GM03348 (cell line): ENCODE results near the gene SCN9A.
"Not testable (repeated sequence)": the region's sequence is repeated elsewhere in the genome, so short reads cannot be mapped to it uniquely, and the experiment has no call there.

Experiments used
- DNase-seq: peaks from one replicate; pipeline ENCODE4 v3.0.0; 2012; ENCODE audit warnings: low spot score

The SCN9A gene

GRCh38 chr2:166334805-166335204 is 40.9 kb downstream of the SCN9A start:
- no peak for DNase-seq

- peak; percentile 12 for DNase-seq
Observed at GRCh38 chr2:166333801-166334200, 41.9 kb downstream of the SCN9A start.

- no peak for DNase-seq
Observed at GRCh38 chr2:166332106-166332505, 43.6 kb downstream of the SCN9A start.

GRCh38 chr2:166331468-166331867 is 44.3 kb downstream of the SCN9A start:
- no peak for DNase-seq

DNA sequence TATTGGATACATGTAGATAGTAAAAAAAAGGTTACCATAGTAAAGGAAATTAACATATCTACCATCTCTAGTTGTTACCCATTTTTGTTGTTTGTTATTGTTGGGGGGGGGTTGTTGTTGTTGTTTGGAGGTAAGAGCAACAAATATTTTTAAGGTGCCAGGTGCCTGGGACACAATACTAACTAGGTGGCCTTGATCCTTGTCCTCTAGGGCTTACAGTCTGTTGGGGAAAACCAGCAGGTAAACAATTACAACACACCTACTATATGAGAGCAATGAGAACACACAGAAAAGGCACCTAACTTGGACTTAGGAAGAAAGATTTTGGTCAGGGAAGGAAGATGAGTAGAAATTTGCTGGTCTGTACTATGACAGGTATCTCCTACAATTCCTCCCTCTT is 46.3 kb downstream of the SCN9A start:
- no peak for DNase-seq

DNA sequence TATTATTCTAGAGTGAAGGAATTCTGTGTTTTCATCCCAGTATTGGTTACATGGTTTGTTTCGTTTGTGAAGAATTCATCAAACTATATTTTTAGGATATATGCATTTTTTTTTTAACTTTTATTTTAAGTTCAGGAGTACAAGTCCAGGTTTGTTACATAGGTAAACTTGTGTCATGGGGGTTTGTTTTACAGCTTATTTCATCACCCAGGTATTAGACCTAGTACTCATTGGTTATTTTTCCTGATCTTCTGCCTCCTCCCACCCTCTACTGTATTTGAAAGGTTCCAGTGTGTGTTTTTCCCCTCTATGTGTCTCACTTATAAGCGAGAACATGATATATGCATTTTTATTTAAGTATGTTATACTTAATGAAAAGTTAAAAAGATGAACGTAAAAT is 47.6 kb downstream of the SCN9A start:
- DNase-seq = no peak

GRCh38 chr2:166321076-166321475 is 54.7 kb downstream of the SCN9A start:
- DNase-seq = no peak

DNA sequence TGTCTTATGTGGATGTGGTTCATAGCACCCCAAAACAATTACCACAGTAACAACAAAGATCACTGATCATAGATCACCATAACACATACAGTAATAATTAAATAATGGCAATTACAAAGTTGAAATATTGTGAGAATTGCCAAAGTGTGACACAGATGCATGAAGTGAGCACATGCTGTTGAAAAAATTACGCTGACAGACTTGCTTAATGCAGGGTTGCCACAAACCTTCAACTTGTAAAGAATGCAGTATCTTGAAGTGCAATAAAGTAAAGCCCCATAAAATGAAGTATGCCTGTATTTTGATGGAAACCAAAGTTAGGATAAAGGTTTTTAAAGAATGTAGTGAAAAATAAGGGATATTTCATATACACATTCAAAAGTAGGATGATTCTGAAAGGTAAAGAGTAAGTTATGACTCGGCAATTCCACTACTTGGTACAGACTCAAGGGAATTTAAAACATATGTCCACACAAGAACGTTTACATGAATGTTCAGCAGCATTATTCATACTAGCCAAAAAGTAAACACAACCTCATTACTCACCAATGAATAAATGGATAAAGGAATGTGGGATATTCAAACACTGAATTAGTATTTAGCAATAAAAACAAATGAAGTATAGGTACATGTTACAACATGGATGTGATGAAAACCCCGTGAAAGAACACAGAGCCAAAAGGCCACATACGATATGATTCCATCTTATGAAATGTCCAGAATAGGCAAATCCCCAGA is 61.6 kb downstream of the SCN9A start:
- DNase-seq = peak; percentile 41

DNA sequence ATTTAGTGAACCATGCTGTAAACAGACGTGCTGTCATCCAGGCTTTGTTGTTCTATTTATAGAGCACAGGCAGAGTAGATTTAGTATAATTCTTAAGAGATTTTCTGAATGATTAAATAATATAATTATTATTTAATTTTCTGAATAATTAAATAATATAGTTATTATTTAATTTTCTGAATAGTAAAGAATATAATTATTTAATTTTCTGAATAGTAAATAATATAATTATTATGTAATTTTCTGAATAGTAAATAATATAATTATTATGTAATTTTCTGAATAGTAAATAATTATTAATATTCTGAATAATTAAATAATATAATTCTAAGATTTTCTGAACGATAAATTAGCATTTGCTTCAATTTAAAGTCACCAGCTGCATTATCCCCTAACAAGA is 62.9 kb downstream of the SCN9A start:
- not testable (repeated sequence) for DNase-seq

DNA sequence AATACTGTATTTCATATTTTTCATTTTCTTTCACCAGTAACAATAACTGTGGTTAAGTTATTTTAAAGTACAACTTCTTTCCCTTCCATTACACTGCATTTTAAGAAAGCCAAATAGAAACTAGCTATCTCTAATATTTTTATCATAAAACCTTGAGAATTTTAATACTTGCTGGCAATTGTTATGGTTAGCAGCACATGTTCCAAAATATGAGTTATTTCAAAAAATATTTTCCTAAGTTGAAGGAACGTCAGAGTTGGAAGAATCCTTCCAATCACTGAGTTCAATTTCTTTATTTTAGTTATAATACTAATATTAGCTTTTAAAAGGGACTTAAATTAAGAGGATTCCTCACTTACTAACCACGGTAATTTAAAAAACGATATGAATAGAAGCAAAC is 68.4 kb downstream of the SCN9A start:
- DNase-seq = no peak

DNA sequence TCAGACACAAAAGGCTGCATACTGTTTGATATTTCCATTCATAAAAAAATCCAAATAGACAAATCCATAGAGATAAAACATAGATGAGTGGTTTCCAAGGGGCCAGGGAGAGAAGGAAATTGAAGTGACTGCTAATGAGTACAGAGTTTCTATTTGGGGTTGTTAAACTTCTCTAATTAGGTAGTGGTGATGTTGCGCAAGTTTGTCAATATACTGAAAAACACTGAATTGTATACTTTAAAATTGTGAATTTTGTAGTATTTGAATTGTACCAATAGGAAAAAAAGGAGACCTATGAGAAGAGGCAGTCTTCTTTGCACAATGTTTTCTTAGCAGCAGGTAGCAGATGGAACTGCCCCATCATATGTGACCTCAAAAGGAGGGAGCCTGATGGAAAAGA is 71.1 kb downstream of the SCN9A start:
- no peak for DNase-seq

- no peak for DNase-seq
Observed at GRCh38 chr2:166302036-166302435, 73.7 kb downstream of the SCN9A start.

DNA sequence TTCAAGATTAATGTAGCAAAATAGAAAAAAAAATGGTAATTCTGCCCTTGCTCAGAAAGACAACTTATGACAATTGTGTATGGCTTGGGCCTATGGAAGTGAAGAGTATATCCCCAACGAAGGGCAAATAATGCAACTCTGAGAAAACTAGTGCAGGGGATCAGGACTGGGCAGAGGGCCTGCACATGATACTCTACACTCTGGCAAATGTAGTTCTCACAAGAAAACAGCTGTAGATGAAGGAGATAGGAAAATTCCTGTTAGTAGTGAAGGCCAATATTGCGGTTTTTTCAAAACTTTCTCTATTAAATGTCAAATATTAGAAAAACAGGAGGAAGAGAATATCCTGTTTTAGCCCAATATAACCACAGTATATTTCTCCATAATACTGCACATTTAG is 77.8 kb downstream of the SCN9A start:
- DNase-seq = no peak

- no peak for DNase-seq
Observed at GRCh38 chr2:166293984-166294383, 81.8 kb downstream of the SCN9A start.

DNA sequence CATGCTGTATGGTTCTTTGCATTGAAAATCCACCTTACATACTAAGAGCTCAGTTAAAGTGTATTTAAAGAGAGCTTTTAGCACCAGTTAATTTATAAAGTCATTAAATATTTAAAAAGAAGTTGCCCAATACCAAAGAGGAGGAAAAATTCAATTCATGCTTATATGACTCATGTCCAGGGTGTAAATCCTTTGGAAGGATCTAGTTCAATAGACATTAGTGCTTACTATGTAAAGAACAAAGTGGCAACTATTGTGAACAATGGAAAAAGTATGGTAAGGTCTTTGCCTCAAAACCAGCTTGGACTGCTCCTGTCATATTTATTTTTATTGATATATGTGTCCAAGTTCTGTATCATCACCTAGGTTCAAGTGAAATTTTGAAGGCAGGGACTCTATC is 90.5 kb downstream of the SCN9A start:
- DNase-seq = no peak

DNA sequence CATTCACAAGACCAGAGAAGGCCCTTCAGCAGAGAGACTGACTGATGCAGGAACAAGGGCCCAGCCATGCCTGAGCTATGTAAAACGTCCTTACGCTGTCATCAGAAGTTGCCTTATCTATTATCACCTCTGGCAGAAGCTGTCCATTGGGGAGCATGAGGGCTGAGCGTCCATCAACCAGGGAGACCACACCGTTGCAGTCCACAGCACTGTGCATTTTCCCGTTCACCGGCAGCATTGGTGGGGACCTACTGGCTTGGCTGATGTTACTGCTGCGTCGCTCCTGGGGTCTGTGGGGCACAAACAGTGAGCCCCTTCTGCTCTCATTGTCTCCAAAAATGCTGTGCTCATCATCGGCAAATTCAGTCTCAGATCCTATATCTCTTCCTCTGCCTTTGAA is 91.4 kb downstream of the SCN9A start:
- no peak for DNase-seq

DNA sequence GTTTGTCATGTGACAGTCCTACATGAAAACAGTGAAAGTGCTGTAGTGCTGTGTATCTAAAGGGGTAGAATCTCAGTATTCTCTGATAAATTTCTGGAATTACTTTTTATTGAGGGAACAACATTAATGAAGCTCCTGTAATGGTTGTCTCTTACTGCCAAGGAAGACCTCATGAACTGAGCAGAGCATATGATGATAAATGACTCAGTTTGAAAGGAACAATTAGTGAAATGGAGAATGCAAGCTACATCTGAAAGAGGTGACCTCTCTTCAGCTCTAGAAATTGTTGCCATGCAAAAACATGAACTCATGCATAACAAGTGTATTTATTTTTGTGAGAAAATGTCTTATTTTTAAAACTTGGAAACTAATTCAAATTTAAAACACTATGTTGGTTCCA is 93.6 kb downstream of the SCN9A start:
- no peak for DNase-seq

DNA sequence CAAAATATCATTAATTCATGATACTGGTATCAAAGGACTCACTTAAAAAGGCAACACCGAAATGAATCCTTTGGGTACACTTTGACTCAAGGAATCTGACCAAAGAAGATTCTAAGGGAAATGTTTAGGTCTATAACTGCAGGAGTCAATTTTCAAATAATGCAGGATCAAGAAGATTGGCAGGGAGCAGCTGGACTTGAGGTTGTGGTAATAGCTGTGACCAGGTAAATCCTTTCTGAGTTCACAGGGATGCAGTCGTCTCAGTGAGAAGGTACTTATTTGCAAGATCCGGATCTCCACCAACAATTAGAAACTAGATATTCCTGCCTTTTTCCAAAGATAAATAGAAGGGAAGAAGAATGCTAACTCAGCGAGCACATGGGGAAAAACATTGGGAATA is 96.9 kb downstream of the SCN9A start:
- DNase-seq = no peak

GRCh38 chr2:166270376-166270775 is 105.4 kb downstream of the SCN9A start:
- no peak for DNase-seq

DNA sequence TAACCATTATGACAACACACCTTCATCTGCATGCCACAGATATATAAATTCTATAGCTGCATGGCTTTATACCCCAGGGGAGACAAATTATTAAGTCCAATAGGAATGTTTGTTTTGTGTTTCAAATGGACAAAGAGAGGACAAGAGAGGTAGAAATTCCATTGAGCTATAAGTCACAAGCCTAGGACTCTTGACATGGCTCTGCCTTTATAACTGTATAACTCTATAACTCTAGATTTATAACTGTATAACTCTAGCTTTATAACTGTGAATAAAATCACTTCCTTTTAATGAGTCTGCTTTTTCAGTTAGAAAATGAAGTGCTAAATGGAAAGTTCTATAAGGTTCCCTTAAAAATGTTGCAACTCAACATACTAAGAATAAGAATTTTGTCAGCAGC is 106.4 kb downstream of the SCN9A start:
- DNase-seq = no peak

GRCh38 chr2:166257859-166258258 is 117.9 kb downstream of the SCN9A start:
- no peak for DNase-seq

GRCh38 chr2:166256896-166257295 is 118.8 kb downstream of the SCN9A start:
- no peak for DNase-seq

GRCh38 chr2:166249318-166249717 is 126.4 kb downstream of the SCN9A start:
- DNase-seq = no peak

- peak; percentile 2 for DNase-seq
Observed at GRCh38 chr2:166246901-166247300, 128.8 kb downstream of the SCN9A start.

GRCh38 chr2:166242309-166242708 is 133.4 kb downstream of the SCN9A start:
- no peak for DNase-seq
